ENCODE data around the gene SYT3. TPM values are rescaled to one million over a fixed set of nuclear protein-coding genes. Genes with fewer than 3 reads are reported as not detected.
"Not testable (repeated sequence)": the region's sequence is repeated elsewhere in the genome, so short reads cannot be mapped to it uniquely, and the experiment has no call there.

SYT3 gene
- total RNA-seq, 2 donors from 2014 or later = 0.33 to 0.52 TPM

GRCh38 chr19:50602496-50602895 lies 37.2 kb downstream of the SYT3 start:
- no peak for ATAC-seq
- intact Hi-C loops (cut with DNase I) = no loop called here
- Histone ChIP-seq H3K27me3 (peaks cover 0 to 6% of the 10 kb centered on the region in 2 donors), H3K27ac (no peak overlapping the region), H3K4me3 (no peak overlapping the region), H3K9me3 (no peaks in the 10 kb centered on the region), H3K36me3 (replicated peaks in 1 of 2; ENCODE audit: insufficient read depth in 1 of 2, low read depth in 2 of 2) (no peaks in the 10 kb centered on the region), H3K4me1 (no peaks in the 10 kb centered on the region)
- no peak for DNase-seq
- 73 to 74% methylated on average over 6 of the region's 6 CpGs for WGBS, 2 donors
- no peak for TF ChIP-seq POLR2A (IDR thresholded peaks at IDR 0.05)
- TF ChIP-seq CTCF (IDR thresholded peaks at IDR 0.05) = no peak

- H3K27me3 ChIP-seq = peaks cover 0 to 6% of the 10 kb centered on the region in 2 donors
- DNase-seq (no peak), ATAC-seq (no peak)
- intact Hi-C loops (cut with DNase I) = no loop called here
- no peaks in the 10 kb centered on the region for H3K36me3 ChIP-seq (replicated peaks in 1 of 2; ENCODE audit: insufficient read depth in 1 of 2, low read depth in 2 of 2)
- H3K9me3 ChIP-seq = no peaks in the 10 kb centered on the region
- no peak overlapping the region for H3K4me3 ChIP-seq
- no peak overlapping the region for H3K27ac ChIP-seq
- no peak for TF ChIP-seq POLR2A (IDR thresholded peaks at IDR 0.05)
- no peak for TF ChIP-seq CTCF (IDR thresholded peaks at IDR 0.05)
- no peaks in the 10 kb centered on the region for H3K4me1 ChIP-seq
- WGBS, 2 donors = 73 to 74% methylated on average over 5 of the region's 5 CpGs
Measured at GRCh38 chr19:50602089-50602422, 37.6 kb downstream of the SYT3 start.

- no peak for DNase-seq
- WGBS, 2 donors = 60 to 69% methylated on average over 11 of the region's 11 CpGs
- no peaks in the 10 kb centered on the region for H3K36me3 ChIP-seq (replicated peaks in 1 of 2; ENCODE audit: insufficient read depth in 1 of 2, low read depth in 2 of 2)
- no peaks in the 10 kb centered on the region for H3K9me3 ChIP-seq
- no peak for ATAC-seq
- H3K4me1 ChIP-seq = no peaks in the 10 kb centered on the region
- H3K27me3 ChIP-seq = peaks cover 0 to 6% of the 10 kb centered on the region in 2 donors
- TF ChIP-seq CTCF (IDR thresholded peaks at IDR 0.05) = no peak
- TF ChIP-seq POLR2A (IDR thresholded peaks at IDR 0.05) = no peak
- H3K27ac ChIP-seq = no peak overlapping the region
- H3K4me3 ChIP-seq = no peak overlapping the region
- intact Hi-C loops (cut with DNase I) = no loop called here
Measured at GRCh38 chr19:50601407-50602088, 38.1 kb downstream of the SYT3 start.

GRCh38 chr19:50599427-50599826 lies 40.3 kb downstream of the SYT3 start:
- Histone ChIP-seq H3K27me3 (peaks cover 0 to 6% of the 10 kb centered on the region in 2 donors), H3K36me3 (replicated peaks in 1 of 2; ENCODE audit: insufficient read depth in 1 of 2, low read depth in 2 of 2) (no peaks in the 10 kb centered on the region), H3K4me3 (no peak overlapping the region), H3K27ac (no peak overlapping the region), H3K4me1 (no peaks in the 10 kb centered on the region), H3K9me3 (no peaks in the 10 kb centered on the region)
- intact Hi-C loops (cut with DNase I) = no loop called here
- WGBS, 2 donors = 15 to 31% methylated on average over 9 of the region's 9 CpGs
- no peak for DNase-seq
- ATAC-seq = no peak
- TF ChIP-seq POLR2A (IDR thresholded peaks at IDR 0.05) (no peak), CTCF (IDR thresholded peaks at IDR 0.05) (no peak)

- Histone ChIP-seq H3K4me1 (no peaks in the 10 kb centered on the region), H3K27ac (no peak overlapping the region), H3K4me3 (no peak overlapping the region), H3K27me3 (no peaks in the 10 kb centered on the region), H3K9me3 (no peaks in the 10 kb centered on the region), H3K36me3 (replicated peaks in 1 of 2; ENCODE audit: insufficient read depth in 1 of 2, low read depth in 2 of 2) (no peaks in the 10 kb centered on the region)
- DNase-seq = no peak
- ATAC-seq = no peak
- intact Hi-C loops (cut with DNase I) = no loop called here
- no peak for TF ChIP-seq CTCF (IDR thresholded peaks at IDR 0.05)
- no peak for TF ChIP-seq POLR2A (IDR thresholded peaks at IDR 0.05)
- WGBS, 2 donors = 65 to 83% methylated on average over 3 of the region's 3 CpGs
Measured at GRCh38 chr19:50590191-50590590, 49.5 kb downstream of the SYT3 start.

GRCh38 chr19:50581795-50582660 lies 57.7 kb downstream of the SYT3 start:
- H3K27me3 ChIP-seq; intact Hi-C loops (cut with DNase I); H3K27ac ChIP-seq; ATAC-seq; H3K9me3 ChIP-seq; H3K36me3 ChIP-seq (replicated peaks in 1 of 2; ENCODE audit: insufficient read depth in 1 of 2, low read depth in 2 of 2); H3K4me3 ChIP-seq; H3K4me1 ChIP-seq; DNase-seq: not testable (repeated sequence)
- WGBS, 2 donors = 70 to 73% methylated on average over 20 to 23 of the region's 24 CpGs
